Measurements from ENCODE around the gene IFI6.
A peak's percentile ranks its signal among the peaks of the same experiment; 100 is the strongest.
"Not testable (repeated sequence)": the region's sequence is repeated elsewhere in the genome, so short reads cannot be mapped to it uniquely, and the experiment has no call there.

Gene IFI6

GRCh38 chr1:27686223-27686990, 14.4 kb upstream of the IFI6 start:
- no peak overlapping the region for H3K4me3 ChIP-seq (ENCODE audit: low read depth, low read length)
- H2AK5ac ChIP-seq (ENCODE audit: low read length) = peak overlapping the region; percentile 25
- peak; percentile 66 to 86 for DNase-seq
- peak overlapping the region; percentile 44 for H2BK12ac ChIP-seq (ENCODE audit: low read length)
- peaks cover 16 to 25% of the 10 kb centered on the region in 2 experiments for H3K4me1 ChIP-seq (ENCODE audit: control insufficient read depth in 1 of 2, insufficient read depth in 2 of 2, low read length in 2 of 2)
- no peaks in the 10 kb centered on the region for H3K36me3 ChIP-seq (ENCODE audit: control insufficient read depth in 1 of 2, insufficient read depth in 2 of 2, low read length in 2 of 2)
- H3K27ac ChIP-seq (ENCODE audit: low read depth, low read length) = no peak overlapping the region
- peak overlapping the region; percentile 71 for H4K91ac ChIP-seq (ENCODE audit: low read depth, low read length)
- H2BK5ac ChIP-seq (ENCODE audit: low read depth, low read length, poor library complexity) = no peak overlapping the region
- peaks cover 4% of the 10 kb centered on the region for H3K9me3 ChIP-seq (ENCODE audit: insufficient read depth, low read depth, low read length)
- no peak overlapping the region for H3K23ac ChIP-seq (ENCODE audit: low read length)
- H3K79me2 ChIP-seq (ENCODE audit: control insufficient read depth, insufficient read depth, low read length, poor library complexity) = peaks cover 2% of the 10 kb centered on the region
- H3K27me3 ChIP-seq (ENCODE audit: insufficient read depth, low read length) = no peaks in the 10 kb centered on the region
- H4K12ac ChIP-seq (ENCODE audit: low read depth, low read length) = no peak overlapping the region
- H2AFZ ChIP-seq (ENCODE audit: insufficient read depth, low read length, poor library complexity) = no peak overlapping the region
- WGBS (ENCODE audit: extremely low coverage, insufficient coverage, insufficient read length) = no CpG with 5 or more reads among the region's 21 CpGs
- H4K8ac ChIP-seq (ENCODE audit: low read depth, low read length) = no peak overlapping the region
- no peak overlapping the region for H3K4me2 ChIP-seq (ENCODE audit: low read length)
- no peak overlapping the region for H3K9ac ChIP-seq (ENCODE audit: low read length)
- H3K4ac ChIP-seq (ENCODE audit: low read depth, low read length) = peak overlapping the region; percentile 20
- H3K14ac ChIP-seq (ENCODE audit: low read length) = peak overlapping the region; percentile 32
- peak overlapping the region; percentile 9 for H3K18ac ChIP-seq (ENCODE audit: low read length)
- H2BK120ac ChIP-seq (ENCODE audit: insufficient read depth, low read length, poor library complexity) = peak overlapping the region; percentile 54
- H3K79me1 ChIP-seq (ENCODE audit: low read length) = peaks cover 21% of the 10 kb centered on the region

GRCh38 chr1:27684176-27684575, 12.2 kb upstream of the IFI6 start:
- peaks cover 14 to 21% of the 10 kb centered on the region in 2 experiments for H3K4me1 ChIP-seq (ENCODE audit: control insufficient read depth in 1 of 2, insufficient read depth in 2 of 2, low read length in 2 of 2)
- WGBS (ENCODE audit: extremely low coverage, insufficient coverage, insufficient read length) = no CpG with 5 or more reads among the region's 2 CpGs
- H3K18ac ChIP-seq (ENCODE audit: low read length) = no peak overlapping the region
- no peak overlapping the region for H3K23ac ChIP-seq (ENCODE audit: low read length)
- no peak overlapping the region for H3K9ac ChIP-seq (ENCODE audit: low read length)
- no peak overlapping the region for H3K4me2 ChIP-seq (ENCODE audit: low read length)
- H4K8ac ChIP-seq (ENCODE audit: low read depth, low read length) = no peak overlapping the region
- no peak overlapping the region for H2BK12ac ChIP-seq (ENCODE audit: low read length)
- H3K79me2 ChIP-seq (ENCODE audit: control insufficient read depth, insufficient read depth, low read length, poor library complexity) = peaks cover 2% of the 10 kb centered on the region
- no peaks in the 10 kb centered on the region for H3K36me3 ChIP-seq (ENCODE audit: control insufficient read depth in 1 of 2, insufficient read depth in 2 of 2, low read length in 2 of 2)
- peak overlapping the region; percentile 59 for H2BK5ac ChIP-seq (ENCODE audit: low read depth, low read length, poor library complexity)
- no peak overlapping the region for H4K91ac ChIP-seq (ENCODE audit: low read depth, low read length)
- H3K9me3 ChIP-seq (ENCODE audit: insufficient read depth, low read depth, low read length) = peaks cover 9% of the 10 kb centered on the region
- no peaks in the 10 kb centered on the region for H3K27me3 ChIP-seq (ENCODE audit: insufficient read depth, low read length)
- no peak overlapping the region for H3K4ac ChIP-seq (ENCODE audit: low read depth, low read length)
- H2BK120ac ChIP-seq (ENCODE audit: insufficient read depth, low read length, poor library complexity) = no peak overlapping the region
- H3K4me3 ChIP-seq (ENCODE audit: low read depth, low read length) = no peak overlapping the region
- H2AFZ ChIP-seq (ENCODE audit: insufficient read depth, low read length, poor library complexity) = no peak overlapping the region
- H3K79me1 ChIP-seq (ENCODE audit: low read length) = peaks cover 21% of the 10 kb centered on the region
- no peak overlapping the region for H2AK5ac ChIP-seq (ENCODE audit: low read length)
- peak overlapping the region; percentile 57 for H3K27ac ChIP-seq (ENCODE audit: low read depth, low read length)
- H3K14ac ChIP-seq (ENCODE audit: low read length) = no peak overlapping the region
- peak; percentile 63 to 79 for DNase-seq
- no peak overlapping the region for H4K12ac ChIP-seq (ENCODE audit: low read depth, low read length)

DNA sequence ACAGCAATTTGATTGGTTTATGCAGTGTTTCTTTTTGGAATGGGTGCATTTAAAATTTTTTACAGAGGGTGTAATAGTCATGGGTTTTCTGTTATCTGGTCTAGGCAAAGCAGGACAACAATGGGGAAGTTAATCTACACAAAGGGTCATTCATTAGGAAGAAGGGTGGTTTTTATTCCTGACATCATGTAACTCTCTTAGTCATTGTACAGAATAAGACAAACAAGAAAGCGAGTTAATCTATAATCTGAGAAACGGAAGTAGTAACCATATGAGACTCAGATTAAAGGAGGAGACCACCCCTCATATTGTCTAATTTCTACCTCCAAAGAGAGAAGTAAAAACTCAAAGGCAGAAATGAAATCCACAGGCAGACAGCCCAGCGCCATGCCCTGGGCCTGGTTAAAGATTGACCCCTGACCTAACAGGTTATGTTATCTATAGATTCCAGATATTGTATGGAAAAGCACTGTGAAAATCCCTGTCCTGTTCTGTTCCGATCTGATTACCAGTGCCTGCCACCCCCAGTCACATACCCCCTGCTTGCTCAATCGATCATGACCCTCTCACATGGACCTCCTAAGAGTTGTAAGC, 10.5 kb upstream of the IFI6 start:
- Histone ChIP-seq H3K4me2 (ENCODE audit: low read length) (no peak overlapping the region), H3K36me3 (ENCODE audit: control insufficient read depth in 1 of 2, insufficient read depth in 2 of 2, low read length in 2 of 2) (no peaks in the 10 kb centered on the region), H3K9ac (ENCODE audit: low read length) (no peak overlapping the region), H4K8ac (ENCODE audit: low read depth, low read length) (no peak overlapping the region), H3K79me2 (ENCODE audit: control insufficient read depth, insufficient read depth, low read length, poor library complexity) (peaks cover 2% of the 10 kb centered on the region), H4K12ac (ENCODE audit: low read depth, low read length) (no peak overlapping the region), H3K4ac (ENCODE audit: low read depth, low read length) (no peak overlapping the region), H3K18ac (ENCODE audit: low read length) (no peak overlapping the region), H3K9me3 (ENCODE audit: insufficient read depth, low read depth, low read length) (peaks cover 9% of the 10 kb centered on the region), H3K27me3 (ENCODE audit: insufficient read depth, low read length) (no peaks in the 10 kb centered on the region), H2BK5ac (ENCODE audit: low read depth, low read length, poor library complexity) (no peak overlapping the region), H2AK5ac (ENCODE audit: low read length) (no peak overlapping the region), H3K4me3 (ENCODE audit: low read depth, low read length) (no peak overlapping the region), H4K91ac (ENCODE audit: low read depth, low read length) (no peak overlapping the region), H3K23ac (ENCODE audit: low read length) (no peak overlapping the region), H3K27ac (ENCODE audit: low read depth, low read length) (peak overlapping the region; percentile 22), H3K79me1 (ENCODE audit: low read length) (peaks cover 21% of the 10 kb centered on the region), H2BK120ac (ENCODE audit: insufficient read depth, low read length, poor library complexity) (no peak overlapping the region), H2AFZ (ENCODE audit: insufficient read depth, low read length, poor library complexity) (no peak overlapping the region), H3K4me1 (ENCODE audit: control insufficient read depth in 1 of 2, insufficient read depth in 2 of 2, low read length in 2 of 2) (peaks cover 8 to 16% of the 10 kb centered on the region in 2 experiments), H3K14ac (ENCODE audit: low read length) (no peak overlapping the region), H2BK12ac (ENCODE audit: low read length) (no peak overlapping the region)
- no CpG with 5 or more reads among the region's 5 CpGs for WGBS (ENCODE audit: extremely low coverage, insufficient coverage, insufficient read length)
- no peak for DNase-seq

GRCh38 chr1:27681580-27681979, 9.6 kb upstream of the IFI6 start:
- H3K79me2 ChIP-seq (ENCODE audit: control insufficient read depth, insufficient read depth, low read length, poor library complexity); H2BK12ac ChIP-seq (ENCODE audit: low read length); H3K27ac ChIP-seq (ENCODE audit: low read depth, low read length); H3K18ac ChIP-seq (ENCODE audit: low read length); H4K12ac ChIP-seq (ENCODE audit: low read depth, low read length); H2BK5ac ChIP-seq (ENCODE audit: low read depth, low read length, poor library complexity); H4K91ac ChIP-seq (ENCODE audit: low read depth, low read length); H3K9me3 ChIP-seq (ENCODE audit: insufficient read depth, low read depth, low read length); H2AK5ac ChIP-seq (ENCODE audit: low read length); H3K27me3 ChIP-seq (ENCODE audit: insufficient read depth, low read length); H2BK120ac ChIP-seq (ENCODE audit: insufficient read depth, low read length, poor library complexity); H3K23ac ChIP-seq (ENCODE audit: low read length); H3K9ac ChIP-seq (ENCODE audit: low read length); H3K14ac ChIP-seq (ENCODE audit: low read length); H3K4me3 ChIP-seq (ENCODE audit: low read depth, low read length); H4K8ac ChIP-seq (ENCODE audit: low read depth, low read length); H3K4ac ChIP-seq (ENCODE audit: low read depth, low read length); H2AFZ ChIP-seq (ENCODE audit: insufficient read depth, low read length, poor library complexity); DNase-seq; H3K36me3 ChIP-seq (ENCODE audit: control insufficient read depth in 1 of 2, insufficient read depth in 2 of 2, low read length in 2 of 2); H3K4me2 ChIP-seq (ENCODE audit: low read length): not testable (repeated sequence)
- Histone ChIP-seq H3K4me1 (ENCODE audit: control insufficient read depth in 1 of 2, insufficient read depth in 2 of 2, low read length in 2 of 2) (peaks cover 8 to 10% of the 10 kb centered on the region in 2 experiments), H3K79me1 (ENCODE audit: low read length) (peaks cover 21% of the 10 kb centered on the region)
- no CpG with 5 or more reads among the region's 4 CpGs for WGBS (ENCODE audit: extremely low coverage, insufficient coverage, insufficient read length)
